ENCODE data around the gene POLR3K.
A peak's percentile ranks its signal among the peaks of the same experiment; 100 is the strongest.

GRCh38 chr16:75580-76501, 22.4 kb upstream of the POLR3K start:
- TF ChIP-seq ZBTB33 (IDR thresholded peaks at IDR 0.05; ENCODE audit: borderline replicate concordance, low read depth), result no peak
- TF ChIP-seq CTCF (IDR thresholded peaks at IDR 0.05), result peak; percentile 27
- no peak for TF ChIP-seq USF2 (IDR thresholded peaks at IDR 0.05; ENCODE audit: borderline replicate concordance, low read depth, low read length)
- no peak for TF ChIP-seq GATA2 (CRISPR knock-in tag; IDR thresholded peaks at IDR 0.05)
- TF ChIP-seq FOSL2 (IDR thresholded peaks at IDR 0.05; ENCODE audit: borderline replicate concordance, low read depth), result no peak
- no peak for TF ChIP-seq POLR2AphosphoS5 (IDR thresholded peaks at IDR 0.05; ENCODE audit: low read depth, low read length)
- TF ChIP-seq FOXJ3 (CRISPR knock-in tag; IDR thresholded peaks at IDR 0.05), result no peak
- no peak for TF ChIP-seq TAF1 (IDR thresholded peaks at IDR 0.05; ENCODE audit: borderline replicate concordance, low read depth, low read length)
- TF ChIP-seq RAD21 (IDR thresholded peaks at IDR 0.05; ENCODE audit: low read length), result no peak
